Measurements from ENCODE around the gene COA1.
"Not testable (repeated sequence)": the region's sequence is repeated elsewhere in the genome, so short reads cannot be mapped to it uniquely, and the experiment has no call there.

DNA sequence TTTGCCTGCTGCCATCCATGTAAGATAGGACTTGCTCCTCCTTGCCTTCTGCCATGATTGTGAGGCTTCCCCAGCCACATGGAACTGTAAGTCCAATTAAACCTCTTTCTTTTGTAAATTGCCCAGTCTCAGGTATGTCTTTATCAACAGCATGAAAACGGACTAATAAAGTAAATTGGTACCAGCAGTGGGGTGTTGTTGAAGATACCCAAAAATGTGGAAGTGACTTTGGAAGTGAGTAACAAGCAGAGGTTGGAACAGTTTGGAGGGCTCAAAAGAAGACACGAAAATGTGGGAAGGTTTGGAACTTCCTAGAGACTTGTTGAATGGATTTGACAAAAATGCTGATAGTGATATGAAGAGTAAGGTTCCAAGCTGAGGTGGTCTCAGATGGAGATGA is 13.4 kb downstream of the COA1 start:
- not testable (repeated sequence) for TF ChIP-seq POLR2A (IDR thresholded peaks at IDR 0.05)
- TF ChIP-seq, protein P1, sequence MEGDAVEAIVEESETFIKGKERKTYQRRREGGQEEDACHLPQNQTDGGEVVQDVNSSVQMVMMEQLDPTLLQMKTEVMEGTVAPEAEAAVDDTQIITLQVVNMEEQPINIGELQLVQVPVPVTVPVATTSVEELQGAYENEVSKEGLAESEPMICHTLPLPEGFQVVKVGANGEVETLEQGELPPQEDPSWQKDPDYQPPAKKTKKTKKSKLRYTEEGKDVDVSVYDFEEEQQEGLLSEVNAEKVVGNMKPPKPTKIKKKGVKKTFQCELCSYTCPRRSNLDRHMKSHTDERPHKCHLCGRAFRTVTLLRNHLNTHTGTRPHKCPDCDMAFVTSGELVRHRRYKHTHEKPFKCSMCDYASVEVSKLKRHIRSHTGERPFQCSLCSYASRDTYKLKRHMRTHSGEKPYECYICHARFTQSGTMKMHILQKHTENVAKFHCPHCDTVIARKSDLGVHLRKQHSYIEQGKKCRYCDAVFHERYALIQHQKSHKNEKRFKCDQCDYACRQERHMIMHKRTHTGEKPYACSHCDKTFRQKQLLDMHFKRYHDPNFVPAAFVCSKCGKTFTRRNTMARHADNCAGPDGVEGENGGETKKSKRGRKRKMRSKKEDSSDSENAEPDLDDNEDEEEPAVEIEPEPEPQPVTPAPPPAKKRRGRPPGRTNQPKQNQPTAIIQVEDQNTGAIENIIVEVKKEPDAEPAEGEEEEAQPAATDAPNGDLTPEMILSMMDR (IDR thresholded peaks at IDR 0.05): not testable (repeated sequence)
